ENCODE results near the gene ROBO1.

GRCh38 chr3:78570496-78570895 lies 1197.3 kb downstream of the ROBO1 start:
- TF ChIP-seq POLR2AphosphoS5 (IDR thresholded peaks at IDR 0.05; ENCODE audit: low read depth, low read length) (no peak), POLR2A (IDR thresholded peaks at IDR 0.05; ENCODE audit: low read depth, low read length) (no peak), TAF1 (IDR thresholded peaks at IDR 0.05; ENCODE audit: borderline replicate concordance, low read depth, low read length) (no peak)

All from GM12892 (cell line).